ENCODE measurements around the gene ME3. TPM values are rescaled to one million over a fixed set of nuclear protein-coding genes. Genes with fewer than 3 reads are reported as not detected.
"Not testable (repeated sequence)": the region's sequence is repeated elsewhere in the genome, so short reads cannot be mapped to it uniquely, and the experiment has no call there.

ME3 gene
- total and polyA plus RNA-seq, 2 donors (not counting 1 experiment from before 2014, with no cell fraction given): 1.3 TPM; not detected in 1

- H3K27me3 ChIP-seq (replicated peaks in 1 of 4; ENCODE audit: control extremely low read depth in 1 of 4, control insufficient read depth in 3 of 4, insufficient read depth in 4 of 4, low read length in 3 of 4): no peaks in the 10 kb centered on the region
- TF ChIP-seq EZH2 (IDR thresholded peaks at IDR 0.05; ENCODE audit: borderline replicate concordance, insufficient read depth, low read depth, low read length, poor library complexity, severe bottlenecking) (no peak), CTCF (IDR thresholded peaks at IDR 0.05) (no peak)
- no peak overlapping the region for H3K4me3 ChIP-seq (ENCODE audit: control extremely low read depth in 1 of 5, extremely low read depth in 1 of 5, insufficient read depth in 1 of 5, low read depth in 2 of 5, low read length in 4 of 5)
- H2AFZ ChIP-seq (ENCODE audit: insufficient read depth, low read depth, low read length, poor library complexity, severe bottlenecking): no peak overlapping the region
- POLR2A ChIA-PET: no interaction called here
- H3K36me3 ChIP-seq (replicated peaks in 1 of 2; ENCODE audit: control extremely low read depth in 1 of 2, control insufficient read depth in 1 of 2, extremely low read depth in 1 of 2, insufficient read depth in 2 of 2, low read length in 1 of 2): no peaks in the 10 kb centered on the region
- CTCF ChIA-PET: no interaction called here
- no peaks in the 10 kb centered on the region for H4K20me1 ChIP-seq (ENCODE audit: control insufficient read depth, insufficient read depth, low read length, poor library complexity, severe bottlenecking)
- H3K9ac ChIP-seq (ENCODE audit: low read length): no peak overlapping the region
- Mint-ChIP-seq H3K27me3 (peaks cover 10% of the 10 kb centered on the region), H3K4me3 (no peak overlapping the region), H3K27ac (no peak overlapping the region), H3K4me1 (no peaks in the 10 kb centered on the region), H3K9me3 (ENCODE audit: insufficient read depth) (no peaks in the 10 kb centered on the region)
- intact Hi-C loops (cut with micrococcal nuclease): no loop called here
- H3K4me1 ChIP-seq (ENCODE audit: control insufficient read depth in 2 of 2, insufficient read depth in 2 of 2, low read length in 2 of 2): no peaks in the 10 kb centered on the region
- ATAC-seq (ENCODE audit: low read depth) (no peak), DNase-seq (no peak)
- H3K27ac ChIP-seq (ENCODE audit: low read length in 2 of 2): no peak overlapping the region
- WGBS (ENCODE audit: insufficient coverage): no CpG with 5 or more reads among the region's 1 CpG
- H3K4me2 ChIP-seq (replicated peaks; ENCODE audit: low read depth, low read length, poor library complexity, severe bottlenecking): no peak overlapping the region
- H3K79me2 ChIP-seq (ENCODE audit: control insufficient read depth, insufficient read depth, low read length): no peaks in the 10 kb centered on the region
- H3K9me3 ChIP-seq (ENCODE audit: control extremely low read depth in 1 of 3, control insufficient read depth in 2 of 3, insufficient read depth in 1 of 3, low read length in 2 of 3): peaks cover 0 to 3% (median 0%) of the 10 kb centered on the region in 3 donors
These were observed 107.0 kb downstream of the ME3 start for GRCh38 chr11:86565388-86565787.

GRCh38 chr11:86562842-86563241, 109.6 kb downstream of the ME3 start:
- H3K36me3 ChIP-seq (replicated peaks in 1 of 2; ENCODE audit: control extremely low read depth in 1 of 2, control insufficient read depth in 1 of 2, extremely low read depth in 1 of 2, insufficient read depth in 2 of 2, low read length in 1 of 2); H3K4me3 ChIP-seq (ENCODE audit: control extremely low read depth in 1 of 5, extremely low read depth in 1 of 5, insufficient read depth in 1 of 5, low read depth in 2 of 5, low read length in 4 of 5); H3K27me3 ChIP-seq (replicated peaks in 1 of 4; ENCODE audit: control extremely low read depth in 1 of 4, control insufficient read depth in 3 of 4, insufficient read depth in 4 of 4, low read length in 3 of 4); CTCF ChIA-PET; intact Hi-C loops (cut with micrococcal nuclease); H3K9ac ChIP-seq (ENCODE audit: low read length); H3K27ac ChIP-seq (ENCODE audit: low read length in 2 of 2); ATAC-seq (ENCODE audit: low read depth); H4K20me1 ChIP-seq (ENCODE audit: control insufficient read depth, insufficient read depth, low read length, poor library complexity, severe bottlenecking); DNase-seq; H2AFZ ChIP-seq (ENCODE audit: insufficient read depth, low read depth, low read length, poor library complexity, severe bottlenecking); H3K4me2 ChIP-seq (replicated peaks; ENCODE audit: low read depth, low read length, poor library complexity, severe bottlenecking); H3K79me2 ChIP-seq (ENCODE audit: control insufficient read depth, insufficient read depth, low read length); H3K4me1 ChIP-seq (ENCODE audit: control insufficient read depth in 2 of 2, insufficient read depth in 2 of 2, low read length in 2 of 2); H3K4me3 Mint-ChIP-seq; H3K9me3 Mint-ChIP-seq (ENCODE audit: insufficient read depth); H3K27ac Mint-ChIP-seq; H3K9me3 ChIP-seq (ENCODE audit: control extremely low read depth in 1 of 3, control insufficient read depth in 2 of 3, insufficient read depth in 1 of 3, low read length in 2 of 3); H3K4me1 Mint-ChIP-seq; POLR2A ChIA-PET: not testable (repeated sequence)
- no CpG with 5 or more reads among the region's 2 CpGs for WGBS (ENCODE audit: insufficient coverage)
- H3K27me3 Mint-ChIP-seq: peaks cover 10% of the 10 kb centered on the region
